Ovary (tissue), 9 donors: ENCODE data around the gene PGF. TPM values are rescaled to one million over a fixed set of nuclear protein-coding genes. Genes with fewer than 3 reads are reported as not detected.
A peak's percentile ranks its signal among the peaks of the same experiment; 100 is the strongest.

Experiments
- DNase-seq, 5 donors: peaks; one replicate each; pipeline ENCODE4 v3.0.0-alpha.2; 2019 to 2020
- H3K27ac ChIP-seq, 2 donors: fragments of 200-600 bp; one replicate each; pipeline versions ENCODE4 v1.5.1 to v1.8.0; 2019 to 2022
- H3K27me3 ChIP-seq: fragments of 200-600 bp; one replicate; pipeline ENCODE4 v1.8.0; 2022
- H3K36me3 ChIP-seq: fragments of 200-600 bp; sonication (generic); one replicate; pipeline ENCODE4 v1.5.1; 2019
- H3K4me1 ChIP-seq: one replicate; pipeline ENCODE4 v1.8.1; 2013; ENCODE audit warnings: mild to moderate bottlenecking, moderate library complexity; ENCODE audit not compliant: insufficient read depth
- H3K4me3 ChIP-seq: fragments of 200-600 bp; sonication (generic); one replicate; pipeline ENCODE4 v1.5.1; 2017
- H3K9me3 ChIP-seq, 2 donors: fragments of 200-600 bp in 1 of 2; sonication (generic) in 1 of 2; one replicate each; pipeline versions ENCODE4 v1.5.1 to v1.8.1; 2013 to 2019; ENCODE audit warnings: mild to moderate bottlenecking in 1 of 2, moderate library complexity in 1 of 2
- EP300 ChIP-seq: sonication (generic); formaldehyde crosslinking; IDR thresholded peaks from one replicate; pipeline ENCODE4 v1.6.1; 2017; ENCODE audit warnings: antibody characterized with exemption
- POLR2A ChIP-seq: fragments of 450-650 bp; IDR thresholded peaks from one replicate; pipeline ENCODE4 v1.6.1; 2017; ENCODE audit warnings: antibody characterized with exemption, mild to moderate bottlenecking, moderate library complexity
- WGBS, 3 donors: extraction: QIAGEN DNeasy Blood & Tissue Kit in 1 of 3; methylation state at CpG; one replicate each; pipeline versions ENCODE4 v1.1.5 to v1.1.7; 2013 to 2017; 5-methylcytosine and 5-hydroxymethylcytosine counted together
- intact Hi-C, 4 donors: fragments of 100-400 bp; cut with DNase I; formaldehyde crosslinking; loops; one replicate each; pipeline versions ENCODE4 v1.11.0 to v1.15.1; 2022 to 2023
- polyA plus RNA-seq, 2 donors: library from polyadenylated mRNA; stranded (reverse); fragments of 200-250 nt in 1 of 2; fragments of 350-450 nt in 1 of 2; fragmentation: Illumina TruSeq in 1 of 2; extraction: RNeasy Lipid Tissue Mini Kit (QIAGEN cat#74804) in 1 of 2; gene quantifications; one replicate each; pipeline ENCODE4 v1.2.3, GENCODE V29; 2013 to 2014
- total RNA-seq, 7 donors: library from RNA; depleted of rRNA in 2 of 7; stranded (reverse); fragments of >200 nt in 2 of 7; fragmentation: NEBNext Ultra II Directional in 3 of 7; extraction: Animal tissue kit (Norgen Biotek cat#: 25700) in 3 of 7; gene quantifications; one replicate each; pipeline versions ENCODE4 v1.1.0 to v1.2.4, GENCODE V29; 2016 to 2023
- TF ChIP-seq, protein P1 (sequence below), 3 donors: fragments of 450-650 bp in 2 of 3; fragments of 200-600 bp in 1 of 3; IDR thresholded peaks; one replicate each; pipeline versions ENCODE4 v1.5.1 to v1.8.0; 2016 to 2022; ENCODE audit warnings: antibody characterized with exemption in 3 of 3, mild to moderate bottlenecking in 1 of 3
- donor health status: DM: no; HTN: no; CAD: no; lungs with moderate emphysema.
- donor health status: DM: no; HTN: no; CAD: no.
- donor health status: Bipolar disorder and iron deficiency.
- donor health status: DM: yes; HTN: yes; CAD: no.
- donor health status: DM: no; HTN: no; CAD: no.
- donor health status: DM: yes; HTN: yes; CAD: no.

The PGF gene
- total and polyA plus RNA-seq, 9 donors = 1.8 to 14.0 (median 4.2) TPM; not detected in 1

- Histone ChIP-seq H3K4me1 (peaks cover 4% of the 10 kb centered on the region), H3K9me3 (no peaks in the 10 kb centered on the region), H3K27ac (no peak overlapping the region), H3K27me3 (no peaks in the 10 kb centered on the region), H3K4me3 (no peak overlapping the region), H3K36me3 (no peaks in the 10 kb centered on the region)
- TF ChIP-seq EP300 (no peak), POLR2A (no peak)
- TF ChIP-seq, protein P1, sequence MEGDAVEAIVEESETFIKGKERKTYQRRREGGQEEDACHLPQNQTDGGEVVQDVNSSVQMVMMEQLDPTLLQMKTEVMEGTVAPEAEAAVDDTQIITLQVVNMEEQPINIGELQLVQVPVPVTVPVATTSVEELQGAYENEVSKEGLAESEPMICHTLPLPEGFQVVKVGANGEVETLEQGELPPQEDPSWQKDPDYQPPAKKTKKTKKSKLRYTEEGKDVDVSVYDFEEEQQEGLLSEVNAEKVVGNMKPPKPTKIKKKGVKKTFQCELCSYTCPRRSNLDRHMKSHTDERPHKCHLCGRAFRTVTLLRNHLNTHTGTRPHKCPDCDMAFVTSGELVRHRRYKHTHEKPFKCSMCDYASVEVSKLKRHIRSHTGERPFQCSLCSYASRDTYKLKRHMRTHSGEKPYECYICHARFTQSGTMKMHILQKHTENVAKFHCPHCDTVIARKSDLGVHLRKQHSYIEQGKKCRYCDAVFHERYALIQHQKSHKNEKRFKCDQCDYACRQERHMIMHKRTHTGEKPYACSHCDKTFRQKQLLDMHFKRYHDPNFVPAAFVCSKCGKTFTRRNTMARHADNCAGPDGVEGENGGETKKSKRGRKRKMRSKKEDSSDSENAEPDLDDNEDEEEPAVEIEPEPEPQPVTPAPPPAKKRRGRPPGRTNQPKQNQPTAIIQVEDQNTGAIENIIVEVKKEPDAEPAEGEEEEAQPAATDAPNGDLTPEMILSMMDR (IDR thresholded peaks at IDR 0.05) = no peak
- 82 to 86% (median 85%) methylated on average over 5 of the region's 5 CpGs for WGBS, 3 donors
- DNase-seq = no peak
- intact Hi-C loops = loop anchor here in 1 of 4 donors (10.0 kb wide), 1 partner anchor 55 kb away; no protein-coding TSS in a partner anchor
Measured at GRCh38 chr14:74959596-74960180, 4.3 kb upstream of the PGF start.

GRCh38 chr14:74956280-74957072 lies 1.1 kb upstream of the PGF start:
- peaks cover 4% of the 10 kb centered on the region for H3K4me1 ChIP-seq

GRCh38 chr14:74956027-74956279 lies 556 bp upstream of the PGF start:
- H3K4me3 ChIP-seq = no peak overlapping the region
- 72 to 78% (median 76%) methylated on average over 9 of the region's 9 CpGs for WGBS, 3 donors
- H3K36me3 ChIP-seq = no peaks in the 10 kb centered on the region
- no peak overlapping the region for H3K27ac ChIP-seq
- H3K27me3 ChIP-seq = no peaks in the 10 kb centered on the region
- no peak for TF ChIP-seq EP300
- TF ChIP-seq, protein P1 (IDR thresholded peaks at IDR 0.05) = no peak
- no peak for TF ChIP-seq POLR2A
- no peaks in the 10 kb centered on the region for H3K9me3 ChIP-seq
- peaks cover 4% of the 10 kb centered on the region for H3K4me1 ChIP-seq
- intact Hi-C loops = loop anchor here in 1 of 4 donors (10.0 kb wide), 1 partner anchor 59 kb away; no protein-coding TSS in a partner anchor
- DNase-seq = no peak

More at GRCh38 chr14:74956280-74957072, 1.1 kb upstream of the PGF start:
- Histone ChIP-seq H3K27me3 (no peaks in the 10 kb centered on the region), H3K27ac (no peak overlapping the region), H3K4me3 (no peak overlapping the region), H3K9me3 (no peaks in the 10 kb centered on the region), H3K36me3 (no peaks in the 10 kb centered on the region)
- 80 to 81% (median 80%) methylated on average over 23 to 24 of the region's 24 CpGs for WGBS, 3 donors
- no peak for DNase-seq
- no peak for TF ChIP-seq EP300
- TF ChIP-seq, protein P1 (IDR thresholded peaks at IDR 0.05) = no peak
- no peak for TF ChIP-seq POLR2A
- intact Hi-C loops = loop anchor here in 1 of 4 donors (10.0 kb wide), 1 partner anchor 58 kb away; no protein-coding TSS in a partner anchor

GRCh38 chr14:74954947-74955228 lies 509 bp downstream of the PGF start:
- no peak for DNase-seq
- H3K9me3 ChIP-seq = no peaks in the 10 kb centered on the region
- 0 to 8% (median 1%) methylated on average over 1 to 3 of the region's 3 CpGs for WGBS, 3 donors
- H3K27me3 ChIP-seq = no peaks in the 10 kb centered on the region
- H3K4me3 ChIP-seq = peak overlapping the region; percentile 23
- H3K27ac ChIP-seq = no peak overlapping the region
- H3K4me1 ChIP-seq = peaks cover 4% of the 10 kb centered on the region
- intact Hi-C loops = loop anchor here in 1 of 4 donors (10.0 kb wide), 1 partner anchor 60 kb away; no protein-coding TSS in a partner anchor
- no peaks in the 10 kb centered on the region for H3K36me3 ChIP-seq
- TF ChIP-seq POLR2A = no peak
- TF ChIP-seq, protein P1 (IDR thresholded peaks at IDR 0.05) = no peak
- TF ChIP-seq EP300 = no peak
